ENCODE results near the gene ENGASE.
"Not testable (repeated sequence)": the region's sequence is repeated elsewhere in the genome, so short reads cannot be mapped to it uniquely, and the experiment has no call there.

- not testable (repeated sequence) for TF ChIP-seq CTCF, POLR2A (IDR thresholded peaks at IDR 0.05)
- TF ChIP-seq EP300 (IDR thresholded peaks at IDR 0.05): peak in 1 of 2 donors; percentile 74
Measured at GRCh38 chr17:79074121-79074648, 439 bp upstream of the ENGASE start.

All from tibial nerve (tissue), 4 donors.